HG03095 (cell line): ENCODE measurements around the gene CACNA1C.

Source experiments
- ATAC-seq: cut with Tn5 transposase; IDR thresholded peaks from one replicate; pipeline ENCODE4 v1.9.1; 2021; ENCODE audit warnings: moderate library complexity; ENCODE audit not compliant: unreplicated experiment

CACNA1C gene

DNA sequence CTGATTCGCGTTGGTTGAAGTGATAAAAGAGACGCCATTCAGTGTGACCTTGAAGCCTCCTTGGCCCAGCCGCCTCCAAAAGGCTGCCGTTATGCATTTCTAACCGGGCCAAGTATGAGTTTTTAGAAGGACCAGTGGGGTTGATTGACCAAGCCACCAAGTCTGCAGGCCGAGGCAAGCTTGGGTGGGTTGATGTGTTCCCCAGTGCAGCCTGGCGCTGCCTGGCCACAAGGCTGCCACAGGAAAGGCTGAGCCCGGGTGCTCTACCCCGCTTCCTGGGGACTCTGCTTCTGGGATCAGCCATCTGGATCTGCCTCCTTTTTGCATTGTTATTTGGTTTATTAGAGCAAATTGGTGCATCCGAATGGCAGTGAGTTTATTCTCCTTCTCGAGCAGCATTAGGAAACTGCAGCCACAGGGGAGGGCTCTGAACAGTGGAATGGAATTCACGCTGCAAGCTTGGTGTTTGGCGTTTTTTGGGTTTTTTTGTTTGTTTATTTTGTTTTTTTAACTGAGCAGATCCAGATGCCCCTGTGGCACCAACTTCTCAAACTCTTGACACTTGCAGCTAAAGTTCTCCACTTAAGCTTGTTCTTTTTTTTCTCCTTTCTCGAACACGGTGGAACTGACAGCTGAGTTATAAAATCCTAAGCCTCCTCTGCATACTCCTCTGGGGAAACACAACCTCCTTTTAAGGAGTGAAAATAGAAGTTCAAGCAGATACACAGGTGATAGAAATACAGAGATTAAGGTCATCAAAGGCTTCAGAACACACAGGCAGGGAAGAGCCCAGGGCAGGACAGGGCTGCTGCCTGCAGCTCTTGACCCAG lies 596.6 kb downstream of the CACNA1C start:
- ATAC-seq = no peak

- no peak for ATAC-seq
These were observed 597.7 kb downstream of the CACNA1C start for GRCh38 chr12:2650261-2651067.

GRCh38 chr12:2651068-2651965 lies 598.5 kb downstream of the CACNA1C start:
- no peak for ATAC-seq

GRCh38 chr12:2652011-2652400 lies 599.2 kb downstream of the CACNA1C start:
- ATAC-seq = no peak

DNA sequence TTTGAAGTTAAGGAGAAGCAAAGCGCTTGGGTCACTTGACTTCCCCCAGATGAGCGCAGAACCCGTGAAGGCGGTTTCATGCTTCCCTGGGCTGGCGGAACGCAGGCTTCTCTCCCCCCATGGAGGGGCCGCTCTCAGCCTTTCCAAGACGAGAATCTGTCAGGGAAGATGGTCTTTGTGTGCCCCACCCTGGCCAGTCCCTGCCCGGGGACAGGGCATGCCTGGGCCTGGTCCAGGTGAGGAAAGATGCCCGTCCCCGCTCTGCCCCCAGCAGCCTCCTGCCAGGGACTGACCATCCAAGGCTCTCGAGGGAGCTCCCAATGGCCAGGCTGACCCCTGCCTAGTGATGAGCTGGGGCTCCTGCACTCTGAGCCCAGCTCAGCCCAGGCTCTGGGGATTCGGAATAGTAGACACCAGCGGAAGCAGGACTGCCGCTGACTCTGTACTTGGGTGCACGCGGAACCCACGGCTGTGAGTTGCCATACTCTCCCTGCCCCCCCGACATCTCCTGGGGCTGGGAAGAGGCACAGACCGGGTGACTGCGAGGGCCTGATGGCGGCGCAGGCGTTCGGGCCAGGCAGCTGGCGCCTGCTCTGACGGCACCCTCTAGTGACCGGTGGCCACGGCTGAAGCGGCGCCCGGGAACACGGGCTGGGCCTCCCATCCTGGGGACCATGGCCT lies 599.8 kb downstream of the CACNA1C start:
- ATAC-seq = no peak

- no peak for ATAC-seq
These were observed 600.7 kb downstream of the CACNA1C start for GRCh38 chr12:2653461-2653965.

- no peak for ATAC-seq
These were observed 601.5 kb downstream of the CACNA1C start for GRCh38 chr12:2654311-2654710.

DNA sequence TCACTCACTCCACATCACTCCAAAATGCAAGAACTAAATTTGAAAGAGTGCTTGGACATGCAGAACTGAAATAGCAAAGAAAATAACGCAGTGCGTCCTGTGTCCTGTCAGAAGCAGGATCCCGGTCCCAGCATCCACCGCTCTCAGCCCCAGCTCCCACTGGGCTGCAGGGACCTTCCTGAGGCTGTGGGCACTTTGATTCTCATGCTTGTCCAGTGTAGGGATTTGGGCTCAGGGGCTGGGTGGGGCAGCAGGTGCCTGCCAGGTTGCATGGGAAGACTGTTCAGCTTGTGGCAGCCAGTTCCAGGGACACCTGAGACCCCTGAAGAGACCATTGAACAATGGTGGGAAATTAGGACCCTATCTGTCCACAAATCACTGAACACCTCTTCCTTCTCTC lies 602.0 kb downstream of the CACNA1C start:
- no peak for ATAC-seq

DNA sequence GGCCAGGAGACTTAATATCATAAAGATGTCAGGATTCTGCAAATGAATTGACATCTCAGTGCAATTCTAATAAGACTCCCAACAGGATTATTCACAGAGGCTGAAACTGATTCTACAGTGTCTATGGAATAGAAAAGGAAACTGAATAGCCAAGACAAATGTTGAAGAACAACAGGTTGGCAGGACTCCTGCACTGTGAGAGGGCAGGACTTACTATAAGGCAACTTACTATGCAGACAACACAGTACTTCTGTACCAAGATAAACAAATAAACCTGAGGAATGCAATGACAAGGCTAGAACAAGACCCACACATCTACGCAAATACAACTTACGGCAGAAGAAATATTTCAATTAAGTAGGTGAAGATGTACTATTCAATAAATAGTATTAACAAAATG lies 609.7 kb downstream of the CACNA1C start:
- ATAC-seq = no peak

DNA sequence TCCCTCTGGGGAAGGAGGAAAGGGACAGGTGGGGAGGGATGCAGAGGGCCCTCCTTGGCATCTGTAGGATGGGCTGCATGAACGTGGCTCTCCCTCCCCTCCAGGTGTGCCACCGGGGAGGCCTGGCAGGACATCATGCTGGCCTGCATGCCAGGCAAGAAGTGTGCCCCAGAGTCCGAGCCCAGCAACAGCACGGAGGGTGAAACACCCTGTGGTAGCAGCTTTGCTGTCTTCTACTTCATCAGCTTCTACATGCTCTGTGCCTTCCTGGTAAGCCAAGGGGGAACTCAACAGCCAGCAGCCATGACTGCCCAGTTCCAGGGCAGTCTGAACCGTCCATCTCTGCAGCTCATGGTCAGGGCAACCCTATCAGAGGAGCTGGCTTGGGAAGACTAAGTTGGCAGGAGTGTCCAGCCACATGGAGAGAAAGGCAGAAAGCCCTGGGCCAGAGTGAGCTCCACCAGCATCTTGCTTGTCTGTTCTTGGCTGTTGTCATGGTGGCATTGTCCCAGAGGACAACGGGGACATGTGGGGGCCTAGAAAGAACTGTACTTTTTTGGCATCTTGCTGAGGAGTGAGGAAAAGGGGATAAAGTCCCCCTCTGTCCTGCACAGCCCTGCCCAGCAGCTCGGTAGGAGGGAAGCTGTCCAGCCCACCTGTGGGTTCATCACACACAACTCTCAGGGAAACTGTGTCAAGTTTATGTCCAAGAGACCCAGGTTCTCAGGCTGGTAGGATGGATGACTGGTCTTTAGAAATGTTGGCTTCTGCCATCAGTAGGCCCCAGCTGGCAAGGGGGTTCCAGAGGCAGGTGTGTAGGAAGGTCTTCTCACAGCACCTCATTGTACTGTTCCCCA lies 612.2 kb downstream of the CACNA1C start:
- ATAC-seq = no peak

DNA sequence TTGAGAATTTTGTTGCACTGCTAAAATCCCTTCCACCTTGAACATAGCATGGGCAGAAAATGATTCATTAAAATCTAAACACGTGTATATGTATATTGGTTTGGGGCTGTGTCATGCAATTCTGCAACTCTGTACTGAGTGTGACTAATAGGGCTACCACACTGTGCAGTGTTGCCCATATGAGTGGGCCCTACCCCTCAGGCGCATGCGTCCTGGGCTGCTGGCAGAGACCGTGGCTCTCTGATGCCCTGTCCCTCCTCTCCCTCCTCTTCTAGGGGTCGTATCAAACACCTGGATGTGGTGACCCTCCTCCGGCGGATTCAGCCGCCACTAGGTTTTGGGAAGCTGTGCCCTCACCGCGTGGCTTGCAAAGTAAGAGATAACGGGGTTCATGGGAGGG lies 613.6 kb downstream of the CACNA1C start:
- ATAC-seq = no peak

- ATAC-seq = no peak
These were observed 614.1 kb downstream of the CACNA1C start for GRCh38 chr12:2666846-2667245.

DNA sequence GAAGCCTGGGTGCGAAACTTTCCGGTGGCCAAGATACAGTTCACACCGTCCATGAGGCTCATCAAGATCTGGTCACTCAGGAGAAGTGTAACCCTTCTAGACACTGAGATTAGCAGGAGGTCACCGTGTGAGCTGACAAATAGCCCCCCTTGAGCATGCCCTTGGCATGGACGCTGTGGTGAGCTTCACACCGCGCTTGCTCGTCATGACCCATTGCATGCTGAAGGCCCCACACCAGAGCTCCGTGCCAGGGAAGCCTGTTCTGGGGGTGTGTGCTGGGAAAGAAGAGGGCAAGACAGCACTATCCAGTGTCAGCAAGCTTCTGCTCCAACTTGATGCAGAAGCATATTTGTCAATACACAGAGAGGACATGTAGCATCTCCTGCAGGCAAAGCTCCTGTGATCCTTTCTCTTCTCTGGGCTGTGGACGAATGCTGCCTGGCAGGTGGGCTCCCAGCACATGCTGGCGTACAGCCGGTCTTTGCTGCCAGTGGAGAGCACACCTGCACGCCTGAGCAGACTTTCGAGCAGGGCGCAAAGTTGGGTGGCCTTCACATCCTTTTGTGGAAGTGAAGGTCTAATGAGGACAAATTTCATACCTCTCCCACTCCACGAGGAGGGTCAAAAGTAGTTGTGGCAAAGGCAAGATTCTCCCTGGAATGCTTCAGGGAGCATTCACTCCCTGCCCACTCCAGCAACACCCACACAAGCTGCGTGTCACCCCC lies 615.1 kb downstream of the CACNA1C start:
- ATAC-seq = no peak

GRCh38 chr12:2668816-2669215 lies 616.0 kb downstream of the CACNA1C start:
- ATAC-seq = no peak

DNA sequence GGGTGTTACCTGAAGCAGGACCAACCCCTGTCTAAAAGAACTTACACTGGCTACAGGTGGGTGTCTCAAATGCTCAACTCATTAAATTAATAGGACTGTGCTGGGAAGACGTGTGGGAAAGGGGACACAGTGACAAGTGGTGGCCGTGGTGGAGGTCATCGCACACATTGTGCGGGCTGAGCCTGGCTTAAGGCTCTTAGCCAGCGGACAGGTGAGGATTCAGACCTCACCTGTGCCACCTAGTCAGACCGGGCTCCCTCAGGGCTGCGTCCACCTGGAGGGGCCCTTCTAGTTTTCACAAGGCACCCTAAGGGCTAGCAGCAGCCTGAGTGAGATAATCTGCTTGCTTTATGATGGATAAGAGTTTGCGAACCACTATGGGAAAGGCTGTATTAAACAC lies 616.8 kb downstream of the CACNA1C start:
- no peak for ATAC-seq

- ATAC-seq = no peak
These were observed 620.1 kb downstream of the CACNA1C start for GRCh38 chr12:2672863-2673262.

DNA sequence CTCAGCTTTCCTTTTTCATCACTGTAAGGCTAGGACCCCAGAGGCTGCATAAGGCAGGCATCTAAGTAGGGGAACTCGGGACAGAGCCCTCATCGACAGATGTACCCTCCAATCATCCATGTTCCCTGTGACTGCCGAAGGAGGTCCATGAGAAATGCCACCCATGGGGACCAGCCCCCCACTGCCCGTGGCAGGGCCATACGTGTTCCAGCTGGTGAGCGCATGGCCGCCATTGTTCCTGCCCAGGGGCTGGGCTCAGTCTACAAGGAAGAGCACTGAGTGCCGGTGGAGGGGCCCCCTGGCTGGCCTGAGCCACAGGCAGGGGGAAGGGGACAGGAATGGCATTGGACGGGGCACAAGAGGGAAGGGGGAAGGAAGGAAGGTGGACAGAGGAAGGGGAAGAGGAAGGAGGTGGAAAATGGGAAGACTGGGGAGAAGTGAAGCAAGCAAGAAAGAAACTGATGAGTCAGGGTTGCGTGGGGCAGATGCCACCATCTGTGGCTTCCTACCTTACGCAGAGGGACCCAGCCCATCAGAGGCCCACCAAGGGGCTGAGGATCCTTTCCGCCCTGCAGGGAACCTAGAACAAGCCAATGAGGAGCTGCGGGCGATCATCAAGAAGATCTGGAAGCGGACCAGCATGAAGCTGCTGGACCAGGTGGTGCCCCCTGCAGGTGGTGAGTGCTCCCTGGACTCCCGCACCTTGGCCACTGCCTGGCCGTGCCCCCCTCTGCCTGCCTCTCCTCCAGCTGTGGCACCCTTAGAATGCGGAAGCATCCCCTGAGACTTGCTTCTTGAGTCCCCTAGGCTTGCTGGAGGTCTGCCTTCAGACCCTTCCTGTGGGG lies 621.4 kb downstream of the CACNA1C start:
- ATAC-seq = no peak

- ATAC-seq = no peak
These were observed 623.0 kb downstream of the CACNA1C start for GRCh38 chr12:2675776-2676175.
